H1 (cell line): Measurements from ENCODE around the gene GADD45GIP1. TPM values are rescaled to one million over a fixed set of nuclear protein-coding genes. Genes with fewer than 3 reads are reported as not detected.

Experiments
- CTCF ChIA-PET: fragments of 300-600 bp; sonication (Branson Sonifier 250); formaldehyde crosslinking; loops from one replicate; lab custom pipeline; 2021; ENCODE audit not compliant: partially characterized antibody; lab: Charles Lee
- POLR2A ChIA-PET: fragments of 300-600 bp; sonication (Branson Sonifier 250); formaldehyde crosslinking; loops from one replicate; lab custom pipeline; 2021; ENCODE audit warnings: inconsistent platforms; ENCODE audit not compliant: partially characterized antibody; lab: Charles Lee
- DNase-seq, 2 experiments: peaks; one replicate each; pipeline versions ENCODE4 v3.0.0 to v3.0.0-alpha.2; 2010 to 2022; ENCODE audit warnings: low spot score in 2 of 2, low read depth in 1 of 2, mixed read lengths in 1 of 2
- FAIRE-seq: peaks from 2 replicates; lab custom pipeline; 2011; peaks lifted over from hg19 to GRCh38; lab: Jason Lieb, UNC
- H2AFZ ChIP-seq: 2 replicates; pipeline ENCODE4 v1.8.1; 2012; ENCODE audit warnings: low read length, inconsistent platforms
- H2AK5ac ChIP-seq: 2 replicates; pipeline ENCODE4 v1.6.1; 2013; ENCODE audit warnings: low read depth, low read length
- H2BK120ac ChIP-seq: replicated peaks from 2 replicates; pipeline ENCODE3; 2013; ENCODE audit warnings: low read depth, low read length, inconsistent platforms
- H2BK12ac ChIP-seq: 2 replicates; pipeline ENCODE4 v1.6.1; 2013; ENCODE audit warnings: low read depth, low read length
- H2BK15ac ChIP-seq: 2 replicates; pipeline ENCODE4 v1.6.1; 2013; ENCODE audit warnings: low read length
- H2BK20ac ChIP-seq: 2 replicates; pipeline ENCODE4 v1.6.1; 2013; ENCODE audit warnings: low read length
- H2BK5ac ChIP-seq: 2 replicates; pipeline ENCODE4 v1.6.1; 2013; ENCODE audit warnings: low read depth, low read length
- H3K14ac ChIP-seq: 2 replicates; pipeline ENCODE4 v1.6.1; 2013; ENCODE audit warnings: inconsistent platforms; ENCODE audit not compliant: insufficient read length
- H3K18ac ChIP-seq: 2 replicates; pipeline ENCODE4 v1.6.1; 2013; ENCODE audit warnings: low read length; ENCODE audit errors: extremely low read depth
- H3K23ac ChIP-seq: 2 replicates; pipeline ENCODE4 v1.6.1; 2013; ENCODE audit warnings: inconsistent platforms; ENCODE audit not compliant: insufficient read length
- H3K23me2 ChIP-seq: 2 replicates; pipeline ENCODE4 v1.6.1; 2013; ENCODE audit warnings: low read depth, low read length
- H3K27ac ChIP-seq: 2 replicates; pipeline ENCODE4 v1.6.1; 2011; ENCODE audit warnings: low read depth, low read length, inconsistent platforms
- H3K27me3 ChIP-seq, 4 experiments: replicated peaks in 1 of 4; 1 replicate in 1 of 4; 2 replicates in 3 of 4; pipeline versions ENCODE4 v1.6.1 to v1.8.1; 2011 to 2013; ENCODE audit warnings: low read length in 3 of 4, mild to moderate bottlenecking in 3 of 4, inconsistent platforms in 2 of 4, mixed read lengths in 2 of 4, moderate library complexity in 1 of 4; ENCODE audit not compliant: control insufficient read depth in 3 of 4, insufficient read depth in 3 of 4; ENCODE audit errors: extremely low read depth in 1 of 4
- H3K36me3 ChIP-seq, 4 experiments: 2 replicates each; pipeline versions ENCODE4 v1.6.1 to v1.8.1; 2011 to 2013; ENCODE audit warnings: mild to moderate bottlenecking in 4 of 4, low read length in 3 of 4, moderate library complexity in 2 of 4, control low read depth in 1 of 4, inconsistent platforms in 1 of 4; ENCODE audit not compliant: insufficient read depth in 4 of 4, control insufficient read depth in 2 of 4
- H3K4ac ChIP-seq: replicated peaks from 2 replicates; pipeline ENCODE3; 2013; ENCODE audit warnings: low read length, low read depth, mixed read lengths, inconsistent platforms; ENCODE audit not compliant: insufficient read length
- H3K4me1 ChIP-seq, 4 experiments: replicated peaks in 1 of 4; 1 replicate in 1 of 4; 2 replicates in 3 of 4; pipeline versions ENCODE4 v1.6.1 to v1.8.1; 2011 to 2013; ENCODE audit warnings: low read length in 3 of 4, inconsistent platforms in 2 of 4, mixed read lengths in 1 of 4; ENCODE audit not compliant: insufficient read depth in 4 of 4, control insufficient read depth in 3 of 4
- H3K4me2 ChIP-seq, 2 experiments: 2 replicates each; pipeline versions ENCODE4 v1.6.1 to v1.8.1; 2011 to 2013; ENCODE audit warnings: low read depth in 2 of 2, low read length in 2 of 2, control low read depth in 1 of 2, inconsistent platforms in 1 of 2, mild to moderate bottlenecking in 1 of 2; ENCODE audit not compliant: insufficient read depth in 1 of 2
- H3K4me3 ChIP-seq, 4 experiments: fragments of 200-600, 300-600 bp in 1 of 4; sonication (generic), shearing (Covaris generic), sonication (Bioruptor Twin) in 1 of 4; 2 replicates each; pipeline versions ENCODE4 v1.5.1 to v1.8.1; 2011 to 2016; ENCODE audit warnings: low read length in 4 of 4, low read depth in 3 of 4, control low read depth in 2 of 4, inconsistent platforms in 2 of 4, mild to moderate bottlenecking in 2 of 4, mixed read lengths in 1 of 4, moderate library complexity in 1 of 4; ENCODE audit not compliant: insufficient read depth in 2 of 4; ENCODE audit errors: extremely low read depth in 1 of 4
- H3K56ac ChIP-seq: replicated peaks from 2 replicates; pipeline ENCODE3; 2013; ENCODE audit warnings: low read depth, mild to moderate bottlenecking, mixed read lengths, low read length, inconsistent platforms; ENCODE audit not compliant: insufficient read length
- H3K79me1 ChIP-seq: 2 replicates; pipeline ENCODE4 v1.6.1; 2013; ENCODE audit warnings: low read depth, low read length, control low read depth
- H3K79me2 ChIP-seq, 2 experiments: 2 replicates each; pipeline versions ENCODE4 v1.6.1 to v1.8.1; 2012 to 2013; ENCODE audit warnings: low read length in 2 of 2, mild to moderate bottlenecking in 2 of 2, inconsistent platforms in 1 of 2; ENCODE audit not compliant: insufficient read depth in 2 of 2, control insufficient read depth in 1 of 2
- H3K9ac ChIP-seq, 4 experiments: replicated peaks in 1 of 4; 1 replicate in 1 of 4; 2 replicates in 3 of 4; pipeline versions ENCODE4 v1.6.1 to v1.8.1; 2011 to 2013; ENCODE audit warnings: low read depth in 3 of 4, low read length in 3 of 4, control low read depth in 2 of 4, mild to moderate bottlenecking in 2 of 4, moderate library complexity in 2 of 4, inconsistent platforms in 1 of 4; ENCODE audit errors: extremely low read depth in 1 of 4
- H3K9me3 ChIP-seq, 2 experiments: 2 replicates each; pipeline versions ENCODE4 v1.6.1 to v1.8.1; 2012 to 2013; ENCODE audit warnings: mild to moderate bottlenecking in 2 of 2, moderate library complexity in 2 of 2, control low read depth in 1 of 2, inconsistent platforms in 1 of 2, low read depth in 1 of 2, low read length in 1 of 2, mixed read lengths in 1 of 2; ENCODE audit not compliant: insufficient read depth in 2 of 2
- H4K20me1 ChIP-seq, 2 experiments: replicated peaks in 1 of 2; 2 replicates each; pipeline versions ENCODE3 to v1.8.1; 2011 to 2013; ENCODE audit warnings: inconsistent platforms in 2 of 2, low read length in 2 of 2, mild to moderate bottlenecking in 1 of 2; ENCODE audit not compliant: insufficient read depth in 2 of 2, control insufficient read depth in 1 of 2
- H4K5ac ChIP-seq: 2 replicates; pipeline ENCODE4 v1.6.1; 2013; ENCODE audit warnings: low read length, low read depth, mixed read lengths, inconsistent platforms; ENCODE audit not compliant: insufficient read length
- H4K8ac ChIP-seq: 2 replicates; pipeline ENCODE4 v1.8.0; 2013; ENCODE audit warnings: mild to moderate bottlenecking, moderate library complexity, low read length, inconsistent platforms; ENCODE audit not compliant: insufficient read depth; ENCODE audit errors: extremely low read depth
- H4K91ac ChIP-seq: replicated peaks from 2 replicates; pipeline ENCODE3; 2013; ENCODE audit warnings: low read length, mixed read lengths, inconsistent platforms; ENCODE audit not compliant: insufficient read length
- CHD2 ChIP-seq: IDR thresholded peaks from 2 replicates; pipeline ENCODE4 v1.6.1; 2012; ENCODE audit warnings: low read length, improper control_type of control experiment
- EP300 ChIP-seq, 2 experiments: IDR thresholded peaks; 1 replicate in 1 of 2; 2 replicates in 1 of 2; pipeline ENCODE4 v1.6.1; 2011 to 2012; ENCODE audit warnings: low read depth in 2 of 2, low read length in 2 of 2, mild to moderate bottlenecking in 2 of 2, borderline replicate concordance in 1 of 2, inconsistent platforms in 1 of 2, moderate library complexity in 1 of 2
- GTF2F1 ChIP-seq: IDR thresholded peaks from 2 replicates; pipeline ENCODE4 v1.6.1; 2012; ENCODE audit warnings: low read depth, low read length, improper control_type of control experiment, borderline replicate concordance
- KDM4A ChIP-seq: IDR thresholded peaks from one replicate; pipeline ENCODE4 v1.7.1; 2012; ENCODE audit warnings: low read depth, mild to moderate bottlenecking, moderate library complexity, low read length, inconsistent platforms; ENCODE audit not compliant: severe bottlenecking
- TEAD4 ChIP-seq: IDR thresholded peaks from 2 replicates; pipeline ENCODE4 v1.6.1; 2012; ENCODE audit warnings: low read depth, low read length, inconsistent platforms, mixed read lengths
- WGBS, 2 experiments: shearing (Covaris generic) in 1 of 2; methylation state at CpG; one replicate each; pipeline versions ENCODE4 v1.1.6 to v1.1.7; 2013 to 2015; ENCODE audit warnings: low lambda C conversion rate in 2 of 2, mixed read lengths in 2 of 2, inconsistent platforms in 1 of 2, low coverage in 1 of 2, missing lambda C conversion rate in 1 of 2; ENCODE audit not compliant: insufficient replicate concordance in 2 of 2, insufficient coverage in 1 of 2, insufficient read length in 1 of 2; ENCODE audit errors: extremely low coverage in 1 of 2, missing lambda C conversion rate in 1 of 2; 5-methylcytosine and 5-hydroxymethylcytosine counted together
- polyA plus RNA-seq, 7 experiments: library from polyadenylated mRNA; depleted of rRNA in 3 of 7; stranded (reverse) in 5 of 7; unstranded in 2 of 7; fragments of >200 nt in 5 of 7; fragments of 200-250 nt in 2 of 7; gene quantifications; 1 replicate in 5 of 7; 2 replicates in 1 of 7; 4 replicates in 1 of 7; pipeline versions ENCODE4 v1.2.1 to v1.2.3, GENCODE V29; 2011 to 2013; ENCODE audit warnings: missing spikeins in 2 of 7, mixed read lengths in 2 of 7
- total RNA-seq: library from RNA; stranded (reverse); fragmentation: NEBNext Ultra II Directional; extraction: Animal tissue kit (Norgen Biotek cat#: 25700); gene quantifications from 2 replicates; pipeline ENCODE4 v1.2.1, GENCODE V29; 2021

The GADD45GIP1 gene
- total and polyA plus RNA-seq, 2 of the 8 experiments (the other 6 are each of a cell fraction or from before 2014, with no cell fraction given), result 42.2 to 42.6 TPM

DNA sequence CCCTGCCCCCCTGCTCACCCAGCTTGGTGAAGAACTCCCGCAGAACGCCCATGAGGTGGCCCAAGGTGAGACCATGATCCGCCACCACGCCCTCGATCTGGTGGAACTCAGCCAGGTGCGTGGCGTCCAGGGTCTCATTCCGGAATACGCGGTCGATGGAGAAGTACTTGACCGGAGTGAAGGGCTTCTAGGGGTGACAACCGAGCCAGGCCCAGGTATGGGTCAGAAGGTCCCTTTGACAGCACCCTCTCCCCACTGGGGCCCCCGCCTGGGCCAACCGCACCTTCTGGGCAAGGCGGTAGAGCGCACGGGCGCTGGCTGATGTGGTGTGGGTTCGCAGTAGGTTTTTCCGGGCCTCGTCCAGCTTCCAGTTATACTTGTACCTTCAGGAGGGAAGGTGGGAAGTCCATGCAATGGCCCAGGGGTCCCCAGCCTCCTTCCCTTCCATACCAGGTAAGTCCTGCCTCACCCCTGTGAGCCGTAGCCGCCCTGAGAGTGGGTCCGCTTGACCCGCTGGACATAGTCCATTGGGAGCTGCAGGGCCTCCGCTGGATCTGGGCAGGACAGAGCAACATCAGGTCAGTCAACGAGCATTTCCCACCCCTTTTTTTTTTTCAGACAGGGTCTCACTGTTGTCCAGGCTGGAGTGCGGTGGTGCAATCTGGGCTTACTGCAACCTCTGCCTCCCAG is 32.3 kb downstream of the GADD45GIP1 start:
- H4K91ac ChIP-seq, result no peak overlapping the region
- no peak overlapping the region for H3K14ac ChIP-seq
- no peak overlapping the region for H3K4me2 ChIP-seq
- H3K9ac ChIP-seq, result no peak overlapping the region
- no peak overlapping the region for H3K18ac ChIP-seq
- no peak overlapping the region for H2BK12ac ChIP-seq
- no peak overlapping the region for H4K5ac ChIP-seq
- H3K4me1 ChIP-seq, result no peaks in the 10 kb centered on the region
- no peaks in the 10 kb centered on the region for H3K27me3 ChIP-seq
- no peak overlapping the region; the same call in 1 of the 2 replicates for H4K8ac ChIP-seq
- no peak overlapping the region for H2AK5ac ChIP-seq
- peaks cover 0 to 3% of the 10 kb centered on the region in 2 experiments for H4K20me1 ChIP-seq
- H3K79me1 ChIP-seq, result no peaks in the 10 kb centered on the region; the same call in 1 of the 2 replicates
- H2AFZ ChIP-seq, result no peak overlapping the region
- H3K4ac ChIP-seq, result no peak overlapping the region
- H3K4me3 ChIP-seq, result no peak overlapping the region
- FAIRE-seq, result no peak
- H2BK5ac ChIP-seq, result no peak overlapping the region
- H3K79me2 ChIP-seq, result no peaks in the 10 kb centered on the region
- no peaks in the 10 kb centered on the region for H3K23me2 ChIP-seq
- no peak for DNase-seq
- CTCF ChIA-PET, result interaction anchor here (1.5 kb wide), 2 partner anchors 8 to 77 kb away, joined by 4 read pairs; partner anchors contain the start of gene FARSA
- no peak for TF ChIP-seq GTF2F1
- TF ChIP-seq EP300 (IDR thresholded peaks at IDR 0.05; ENCODE audit: borderline replicate concordance in 1 of 2, low read depth in 2 of 2, low read length in 2 of 2), result no peak
- TF ChIP-seq KDM4A, result no peak
- no peak for TF ChIP-seq TEAD4
- no peak for TF ChIP-seq CHD2
- H3K23ac ChIP-seq, result no peak overlapping the region
- H3K36me3 ChIP-seq, result peaks cover 37 to 73% (median 51%) of the 10 kb centered on the region in 4 experiments
- H3K56ac ChIP-seq, result no peak overlapping the region
- no peaks in the 10 kb centered on the region; a peak in 1 of 4 replicates for H3K9me3 ChIP-seq
- 95% methylated on average over 26 of the region's 29 CpGs; no CpG with 5 or more reads in 1 of the 2 experiments for WGBS, 2 experiments
- no peak overlapping the region for H2BK120ac ChIP-seq
- POLR2A ChIA-PET, result interaction anchor here (1.0 to 13.9 kb wide), 4 partner anchors 8 to 23 kb away, joined by 3 to 180 read pairs (median 15); partner anchors contain the start of genes CALR and FARSA
- no peak overlapping the region for H2BK20ac ChIP-seq
- no peak overlapping the region for H3K27ac ChIP-seq
- H2BK15ac ChIP-seq, result no peak overlapping the region
